Measurements from ENCODE around the gene COL2A1.

- TF ChIP-seq CTCF (IDR thresholded peaks at IDR 0.05), result no peak
- TF ChIP-seq POLR2A (IDR thresholded peaks at IDR 0.05), result no peak
Measured at GRCh38 chr12:48037267-48037915, 33.1 kb upstream of the COL2A1 start.

Measured in uterus (tissue), 2 donors.